SH-SY5Y (cell line): ENCODE measurements around the gene ADGRB2.

Experiments
- GATA2 ChIP-seq: IDR thresholded peaks from 2 replicates; pipeline ENCODE4 v1.6.1; 2011; ENCODE audit warnings: mild to moderate bottlenecking, low read depth, low read length
- GATA3 ChIP-seq: IDR thresholded peaks from 2 replicates; pipeline ENCODE4 v1.6.1; 2011; ENCODE audit warnings: low read depth, mild to moderate bottlenecking, low read length, moderate library complexity

GRCh38 chr1:31739346-31739745, 24.8 kb downstream of the ADGRB2 start:
- TF ChIP-seq GATA3, result no peak
- TF ChIP-seq GATA2, result no peak
